CD4-positive, alpha-beta T cell treated with Interferon alpha-2 for 1 hour (primary cell): Measurements from ENCODE around the gene RASSF4.
"Not testable (repeated sequence)": the region's sequence is repeated elsewhere in the genome, so short reads cannot be mapped to it uniquely, and the experiment has no call there.

ENCODE experiments used
- DNase-seq, 2 donors: peaks; one replicate each; pipeline ENCODE4 v3.0.0-alpha.2; 2020 to 2022

The RASSF4 gene

GRCh38 chr10:44992070-44992731 lies 32.6 kb downstream of the RASSF4 start:
- no peak for DNase-seq

- DNase-seq, result no peak
These were observed 33.2 kb downstream of the RASSF4 start for GRCh38 chr10:44992732-44993225.

- no peak for DNase-seq
These were observed 33.8 kb downstream of the RASSF4 start for GRCh38 chr10:44993226-44993921.

GRCh38 chr10:44993922-44994751 lies 34.5 kb downstream of the RASSF4 start:
- no peak for DNase-seq

GRCh38 chr10:44994752-44995530 lies 35.3 kb downstream of the RASSF4 start:
- no peak for DNase-seq

- DNase-seq, result no peak
These were observed 35.9 kb downstream of the RASSF4 start for GRCh38 chr10:44995581-44995913.

GRCh38 chr10:44995914-44996669 lies 36.5 kb downstream of the RASSF4 start:
- no peak for DNase-seq

- DNase-seq, result no peak
These were observed 37.6 kb downstream of the RASSF4 start for GRCh38 chr10:44997105-44997748.

GRCh38 chr10:44998146-44998631 lies 38.6 kb downstream of the RASSF4 start:
- DNase-seq, result no peak

GRCh38 chr10:45000138-45000751 lies 40.6 kb downstream of the RASSF4 start:
- DNase-seq, result no peak

- DNase-seq, result peak; percentile 74 to 80
These were observed 41.3 kb downstream of the RASSF4 start, which contains the start of gene ZNF22 for GRCh38 chr10:45000752-45001380. ZNF22 (plus strand) TSS chr10:45000923; CDS start chr10:45003369, 2,446 bp downstream.

GRCh38 chr10:45001381-45002148 lies 42.0 kb downstream of the RASSF4 start:
- DNase-seq, result peak; percentile 38 to 58

GRCh38 chr10:45003432-45004000 lies 43.9 kb downstream of the RASSF4 start:
- DNase-seq, result no peak

GRCh38 chr10:45004661-45005060 lies 45.1 kb downstream of the RASSF4 start:
- no peak for DNase-seq

GRCh38 chr10:45005284-45005683 lies 45.7 kb downstream of the RASSF4 start:
- no peak for DNase-seq

GRCh38 chr10:45006276-45007030 lies 46.9 kb downstream of the RASSF4 start:
- no peak for DNase-seq

GRCh38 chr10:45008524-45009161 lies 49.0 kb downstream of the RASSF4 start:
- DNase-seq, result peak; percentile 25 to 75

- DNase-seq, result not testable (repeated sequence)
These were observed 55.0 kb downstream of the RASSF4 start for GRCh38 chr10:45014557-45014956.
